ENCODE measurements around the gene RNF135. TPM values are rescaled to one million over a fixed set of nuclear protein-coding genes. Genes with fewer than 3 reads are reported as not detected.
"Not testable (repeated sequence)": the region's sequence is repeated elsewhere in the genome, so short reads cannot be mapped to it uniquely, and the experiment has no call there.

Gene RNF135
- total and polyA plus RNA-seq, 4 donors, result 11.1 to 42.1 (median 23.0) TPM

GRCh38 chr17:30957741-30958140, 13.1 kb upstream of the RNF135 start:
- Histone ChIP-seq H3K9me3 (ENCODE audit: control insufficient read depth in 4 of 4, insufficient read depth in 3 of 4, low read length in 3 of 4) (no peaks in the 10 kb centered on the region), H3K4me1 (ENCODE audit: control insufficient read depth in 5 of 5, insufficient read depth in 5 of 5, low read length in 5 of 5) (peaks cover 0 to 9% (median 6%) of the 10 kb centered on the region in 5 donors), H3K27ac (ENCODE audit: low read depth in 1 of 2, low read length in 1 of 2) (peak overlapping the region in 1 of 2 donors; percentile 55), H3K27me3 (ENCODE audit: control insufficient read depth in 3 of 3, insufficient read depth in 3 of 3, low read length in 2 of 3) (no peaks in the 10 kb centered on the region), H3K4me3 (no peak overlapping the region), H3K36me3 (ENCODE audit: control insufficient read depth in 4 of 4, insufficient read depth in 4 of 4, low read length in 4 of 4) (no peaks in the 10 kb centered on the region), H3K9ac (ENCODE audit: insufficient read depth in 1 of 2, low read length in 2 of 2) (no peak overlapping the region)
- DNase-seq (no peak), ATAC-seq (ENCODE audit: insufficient read depth, low FRiP score) (no peak)
- no peak for TF ChIP-seq CTCF (IDR thresholded peaks at IDR 0.05; ENCODE audit: control extremely low read depth, extremely low read depth)
- WGBS, 2 donors, result 92 to 93% methylated on average over 6 of the region's 6 CpGs

- DNase-seq (peak; percentile 33 to 38 (median 38)), ATAC-seq (ENCODE audit: insufficient read depth, low FRiP score) (no peak)
- Histone ChIP-seq H3K27me3 (ENCODE audit: control insufficient read depth in 3 of 3, insufficient read depth in 3 of 3, low read length in 2 of 3) (no peaks in the 10 kb centered on the region), H3K4me3 (no peak overlapping the region), H3K9me3 (ENCODE audit: control insufficient read depth in 4 of 4, insufficient read depth in 3 of 4, low read length in 3 of 4) (no peaks in the 10 kb centered on the region), H3K9ac (ENCODE audit: insufficient read depth in 1 of 2, low read length in 2 of 2) (no peak overlapping the region), H3K36me3 (ENCODE audit: control insufficient read depth in 4 of 4, insufficient read depth in 4 of 4, low read length in 4 of 4) (no peaks in the 10 kb centered on the region), H3K4me1 (ENCODE audit: control insufficient read depth in 5 of 5, insufficient read depth in 5 of 5, low read length in 5 of 5) (peaks cover 0 to 9% (median 6%) of the 10 kb centered on the region in 5 donors), H3K27ac (ENCODE audit: low read depth in 1 of 2, low read length in 1 of 2) (peak overlapping the region in 1 of 2 donors; percentile 61)
- no peak for TF ChIP-seq CTCF (IDR thresholded peaks at IDR 0.05; ENCODE audit: control extremely low read depth, extremely low read depth)
- 26 to 47% methylated on average over 7 of the region's 7 CpGs for WGBS, 2 donors
These were observed 12.7 kb upstream of the RNF135 start for GRCh38 chr17:30958187-30958586.

- H3K4me3 ChIP-seq, result no peak overlapping the region
These were observed 9.3 kb upstream of the RNF135 start for GRCh38 chr17:30961209-30962188.

GRCh38 chr17:30964312-30964711, 6.5 kb upstream of the RNF135 start:
- DNase-seq; H3K27ac ChIP-seq (ENCODE audit: low read depth in 1 of 2, low read length in 1 of 2); H3K27me3 ChIP-seq (ENCODE audit: control insufficient read depth in 3 of 3, insufficient read depth in 3 of 3, low read length in 2 of 3); H3K9ac ChIP-seq (ENCODE audit: insufficient read depth in 1 of 2, low read length in 2 of 2); H3K9me3 ChIP-seq (ENCODE audit: control insufficient read depth in 4 of 4, insufficient read depth in 3 of 4, low read length in 3 of 4); H3K36me3 ChIP-seq (ENCODE audit: control insufficient read depth in 4 of 4, insufficient read depth in 4 of 4, low read length in 4 of 4); H3K4me3 ChIP-seq; H3K4me1 ChIP-seq (ENCODE audit: control insufficient read depth in 5 of 5, insufficient read depth in 5 of 5, low read length in 5 of 5); ATAC-seq (ENCODE audit: insufficient read depth, low FRiP score): not testable (repeated sequence)
- WGBS, 2 donors, result 92 to 95% methylated on average over 8 of the region's 8 CpGs

More at GRCh38 chr17:30961209-30962188, 9.3 kb upstream of the RNF135 start:
- Histone ChIP-seq H3K9me3 (ENCODE audit: control insufficient read depth in 4 of 4, insufficient read depth in 3 of 4, low read length in 3 of 4) (no peaks in the 10 kb centered on the region), H3K36me3 (ENCODE audit: control insufficient read depth in 4 of 4, insufficient read depth in 4 of 4, low read length in 4 of 4) (no peaks in the 10 kb centered on the region), H3K27me3 (ENCODE audit: control insufficient read depth in 3 of 3, insufficient read depth in 3 of 3, low read length in 2 of 3) (no peaks in the 10 kb centered on the region), H3K4me1 (ENCODE audit: control insufficient read depth in 5 of 5, insufficient read depth in 5 of 5, low read length in 5 of 5) (peaks cover 0 to 8% (median 6%) of the 10 kb centered on the region in 5 donors), H3K9ac (ENCODE audit: insufficient read depth in 1 of 2, low read length in 2 of 2) (no peak overlapping the region), H3K27ac (ENCODE audit: low read depth in 1 of 2, low read length in 1 of 2) (no peak overlapping the region)
- no peak for DNase-seq
- 87 to 89% methylated on average over 9 of the region's 9 CpGs for WGBS, 2 donors
- TF ChIP-seq CTCF (IDR thresholded peaks at IDR 0.05; ENCODE audit: control extremely low read depth, extremely low read depth), result no peak
- no peak for ATAC-seq (ENCODE audit: insufficient read depth, low FRiP score)

Data from lung (tissue), 12 donors.